Measurements from ENCODE around the gene XIRP2. TPM values are rescaled to one million over a fixed set of nuclear protein-coding genes. Genes with fewer than 3 reads are reported as not detected.
"Not testable (repeated sequence)": the region's sequence is repeated elsewhere in the genome, so short reads cannot be mapped to it uniquely, and the experiment has no call there.

Gene XIRP2
- total RNA-seq, 2 experiments from 2014 or later = not detected

DNA sequence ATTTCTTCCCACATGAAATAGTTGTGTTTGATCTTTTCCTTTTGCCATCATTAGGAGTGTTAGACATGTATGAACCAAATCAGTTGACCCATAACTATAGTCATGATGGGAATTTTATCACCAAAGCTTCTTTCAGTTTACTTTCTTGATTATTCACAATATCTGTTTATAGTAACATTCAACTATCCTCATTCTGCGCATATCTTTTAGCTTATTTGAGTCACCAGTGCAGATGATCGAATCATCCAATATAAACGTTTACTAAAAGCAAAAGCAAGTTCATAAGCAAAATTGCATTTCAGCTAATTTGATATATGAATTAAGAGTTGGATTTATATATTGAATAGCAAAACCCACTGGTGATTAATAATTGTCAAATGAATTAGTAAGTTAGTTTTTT is 216.4 kb downstream of the XIRP2 start:
- Histone ChIP-seq H3K4me3 (ENCODE audit: low read length) (no peak overlapping the region), H3K4me1 (ENCODE audit: insufficient read depth, low read length) (no peaks in the 10 kb centered on the region), H3K36me3 (ENCODE audit: insufficient read depth, low read length) (no peaks in the 10 kb centered on the region), H3K27me3 (ENCODE audit: control insufficient read depth in 1 of 2, insufficient read depth in 2 of 2, low read length in 2 of 2) (no peaks in the 10 kb centered on the region), H3K27ac (ENCODE audit: low read depth in 1 of 2, low read length in 2 of 2) (no peak overlapping the region), H3K9me3 (ENCODE audit: control insufficient read depth in 1 of 2, insufficient read depth in 1 of 2, low read length in 2 of 2) (no peaks in the 10 kb centered on the region)
- no peak overlapping the region for H3K4me3 Mint-ChIP-seq
- peaks cover 5% of the 10 kb centered on the region for H3K9me3 Mint-ChIP-seq
- TF ChIP-seq, protein P1, sequence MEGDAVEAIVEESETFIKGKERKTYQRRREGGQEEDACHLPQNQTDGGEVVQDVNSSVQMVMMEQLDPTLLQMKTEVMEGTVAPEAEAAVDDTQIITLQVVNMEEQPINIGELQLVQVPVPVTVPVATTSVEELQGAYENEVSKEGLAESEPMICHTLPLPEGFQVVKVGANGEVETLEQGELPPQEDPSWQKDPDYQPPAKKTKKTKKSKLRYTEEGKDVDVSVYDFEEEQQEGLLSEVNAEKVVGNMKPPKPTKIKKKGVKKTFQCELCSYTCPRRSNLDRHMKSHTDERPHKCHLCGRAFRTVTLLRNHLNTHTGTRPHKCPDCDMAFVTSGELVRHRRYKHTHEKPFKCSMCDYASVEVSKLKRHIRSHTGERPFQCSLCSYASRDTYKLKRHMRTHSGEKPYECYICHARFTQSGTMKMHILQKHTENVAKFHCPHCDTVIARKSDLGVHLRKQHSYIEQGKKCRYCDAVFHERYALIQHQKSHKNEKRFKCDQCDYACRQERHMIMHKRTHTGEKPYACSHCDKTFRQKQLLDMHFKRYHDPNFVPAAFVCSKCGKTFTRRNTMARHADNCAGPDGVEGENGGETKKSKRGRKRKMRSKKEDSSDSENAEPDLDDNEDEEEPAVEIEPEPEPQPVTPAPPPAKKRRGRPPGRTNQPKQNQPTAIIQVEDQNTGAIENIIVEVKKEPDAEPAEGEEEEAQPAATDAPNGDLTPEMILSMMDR (IDR thresholded peaks at IDR 0.05) = no peak
- H3K27ac Mint-ChIP-seq = no peak overlapping the region
- H3K27me3 Mint-ChIP-seq = no peaks in the 10 kb centered on the region
- DNase-seq (no peak), ATAC-seq (ENCODE audit: poor library complexity) (no peak)
- CTCF ChIA-PET = no interaction called here
- H3K4me1 Mint-ChIP-seq (ENCODE audit: low read depth) = no peaks in the 10 kb centered on the region
- POLR2A ChIA-PET = no interaction called here
- no peaks in the 10 kb centered on the region for H3K36me3 Mint-ChIP-seq (ENCODE audit: low read depth)
- intact Hi-C loops (cut with DNase I, micrococcal nuclease) = no loop called here

DNA sequence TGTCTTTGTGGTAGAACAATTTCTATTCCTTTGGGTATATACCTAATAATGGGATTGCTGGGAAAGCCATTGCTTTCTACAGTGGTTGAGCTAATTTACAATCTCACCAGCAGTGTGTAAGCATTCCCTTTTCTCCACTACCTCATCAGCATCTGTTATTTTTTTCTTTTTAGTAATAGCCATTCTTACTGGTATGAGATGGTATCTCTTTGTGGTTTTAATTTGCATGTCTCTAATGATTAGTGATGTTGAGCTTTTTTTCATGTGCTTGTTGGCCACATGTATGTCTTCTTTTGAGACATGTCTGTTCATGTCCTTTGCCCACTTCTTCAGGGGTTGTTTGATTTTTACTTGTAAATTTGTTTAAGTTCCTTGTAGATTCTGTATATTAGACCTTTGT is 221.4 kb downstream of the XIRP2 start:
- H3K9me3 ChIP-seq (ENCODE audit: control insufficient read depth in 1 of 2, insufficient read depth in 1 of 2, low read length in 2 of 2); H3K27ac ChIP-seq (ENCODE audit: low read depth in 1 of 2, low read length in 2 of 2); H3K36me3 ChIP-seq (ENCODE audit: insufficient read depth, low read length); H3K27me3 ChIP-seq (ENCODE audit: control insufficient read depth in 1 of 2, insufficient read depth in 2 of 2, low read length in 2 of 2); intact Hi-C loops (cut with DNase I, micrococcal nuclease); ATAC-seq (ENCODE audit: poor library complexity); H3K36me3 Mint-ChIP-seq (ENCODE audit: low read depth); CTCF ChIA-PET; H3K27me3 Mint-ChIP-seq; H3K4me3 Mint-ChIP-seq; H3K27ac Mint-ChIP-seq; H3K4me1 Mint-ChIP-seq (ENCODE audit: low read depth); H3K9me3 Mint-ChIP-seq; DNase-seq; POLR2A ChIA-PET; H3K4me3 ChIP-seq (ENCODE audit: low read length); H3K4me1 ChIP-seq (ENCODE audit: insufficient read depth, low read length): not testable (repeated sequence)

DNA sequence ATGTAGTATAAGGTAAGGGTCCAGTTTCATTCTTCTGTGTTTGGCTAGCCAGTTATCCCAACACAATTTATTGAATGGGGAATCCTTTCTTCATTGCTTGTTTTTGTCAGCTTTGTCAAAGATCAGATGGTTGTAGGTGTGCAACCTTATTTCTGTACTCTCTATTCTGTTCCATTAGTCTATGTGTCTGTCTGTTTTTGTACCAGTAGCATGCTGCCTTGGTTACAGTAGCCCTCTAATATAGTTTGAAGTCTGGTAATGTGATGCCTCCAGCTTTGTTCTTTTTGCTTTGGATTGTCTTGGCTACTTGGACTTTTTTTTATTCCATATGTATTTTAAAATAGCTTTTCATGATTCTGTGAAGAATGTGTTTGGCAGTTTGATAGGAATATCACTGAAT is 222.1 kb downstream of the XIRP2 start:
- Histone ChIP-seq H3K36me3 (ENCODE audit: insufficient read depth, low read length) (no peaks in the 10 kb centered on the region), H3K4me1 (ENCODE audit: insufficient read depth, low read length) (no peaks in the 10 kb centered on the region), H3K9me3 (ENCODE audit: control insufficient read depth in 1 of 2, insufficient read depth in 1 of 2, low read length in 2 of 2) (no peaks in the 10 kb centered on the region), H3K4me3 (ENCODE audit: low read length) (no peak overlapping the region), H3K27ac (ENCODE audit: low read depth in 1 of 2, low read length in 2 of 2) (no peak overlapping the region), H3K27me3 (ENCODE audit: control insufficient read depth in 1 of 2, insufficient read depth in 2 of 2, low read length in 2 of 2) (no peaks in the 10 kb centered on the region)
- H3K27me3 Mint-ChIP-seq = no peaks in the 10 kb centered on the region
- peaks cover 5% of the 10 kb centered on the region for H3K9me3 Mint-ChIP-seq
- ChIA-PET CTCF (interaction anchor here (0.6 kb wide), 1 partner anchor 279 kb away, joined by 3 read pairs; no protein-coding TSS in a partner anchor), POLR2A (no interaction called here)
- DNase-seq (no peak), ATAC-seq (ENCODE audit: poor library complexity) (no peak)
- intact Hi-C loops (cut with DNase I, micrococcal nuclease) = no loop called here
- no peaks in the 10 kb centered on the region for H3K4me1 Mint-ChIP-seq (ENCODE audit: low read depth)
- TF ChIP-seq, protein P1 (IDR thresholded peaks at IDR 0.05) = no peak
- no peaks in the 10 kb centered on the region for H3K36me3 Mint-ChIP-seq (ENCODE audit: low read depth)
- no peak overlapping the region for H3K27ac Mint-ChIP-seq
- H3K4me3 Mint-ChIP-seq = no peak overlapping the region

- CTCF ChIA-PET = no interaction called here
- Mint-ChIP-seq H3K9me3 (peaks cover 4% of the 10 kb centered on the region), H3K27me3 (no peaks in the 10 kb centered on the region), H3K4me3 (no peak overlapping the region), H3K27ac (no peak overlapping the region), H3K36me3 (ENCODE audit: low read depth) (no peaks in the 10 kb centered on the region), H3K4me1 (ENCODE audit: low read depth) (no peaks in the 10 kb centered on the region)
- Histone ChIP-seq H3K36me3 (ENCODE audit: insufficient read depth, low read length) (no peaks in the 10 kb centered on the region), H3K9me3 (ENCODE audit: control insufficient read depth in 1 of 2, insufficient read depth in 1 of 2, low read length in 2 of 2) (no peaks in the 10 kb centered on the region), H3K27me3 (ENCODE audit: control insufficient read depth in 1 of 2, insufficient read depth in 2 of 2, low read length in 2 of 2) (no peaks in the 10 kb centered on the region), H3K27ac (ENCODE audit: low read depth in 1 of 2, low read length in 2 of 2) (no peak overlapping the region), H3K4me1 (ENCODE audit: insufficient read depth, low read length) (no peaks in the 10 kb centered on the region), H3K4me3 (ENCODE audit: low read length) (no peak overlapping the region)
- TF ChIP-seq, protein P1 (IDR thresholded peaks at IDR 0.05) = no peak
- no peak for DNase-seq
- POLR2A ChIA-PET = no interaction called here
- intact Hi-C loops (cut with DNase I, micrococcal nuclease) = no loop called here
- ATAC-seq (ENCODE audit: poor library complexity) = no peak
These were observed 225.7 kb downstream of the XIRP2 start for GRCh38 chr2:167114018-167114417.

Measured in CD4-positive, alpha-beta T cell (primary cell).